NCI-H1092 treated with DMSO at 0.1 percent for 48 hours (cell line): ENCODE data around the gene KRT27.
"Not testable (repeated sequence)": the region's sequence is repeated elsewhere in the genome, so short reads cannot be mapped to it uniquely, and the experiment has no call there.

Source experiments
- DNase-seq: peaks from one replicate; lab custom pipeline; 2025; lab: John Stamatoyannopoulos, UW

KRT27 gene

DNA sequence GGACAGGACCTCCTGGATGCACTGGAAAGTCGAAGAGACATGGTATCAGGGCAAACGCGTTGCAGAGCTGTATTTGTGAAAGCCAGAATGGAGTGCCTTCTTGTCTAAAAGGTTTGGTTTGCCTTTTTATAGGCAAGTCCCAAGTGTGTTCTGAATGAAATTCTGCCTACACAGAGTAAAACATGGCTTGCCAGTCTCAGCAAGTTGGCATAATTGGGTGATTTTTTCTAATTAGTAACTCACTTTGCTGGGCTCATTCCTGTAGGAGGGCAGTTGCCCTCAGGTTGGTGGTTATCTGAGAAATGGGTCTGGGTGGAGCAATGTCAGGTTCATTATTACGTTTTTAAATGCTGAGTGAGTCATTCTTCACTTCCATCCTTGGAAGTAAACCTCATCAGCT, 27.1 kb downstream of the KRT27 start, which contains the start of gene KRT25:
Gene KRT25, minus strand, starts transcription at position 101 of the 400 bp plus-strand sequence. Its CDS starts 60 bp downstream, at position 41.
- DNase-seq = no peak

DNA sequence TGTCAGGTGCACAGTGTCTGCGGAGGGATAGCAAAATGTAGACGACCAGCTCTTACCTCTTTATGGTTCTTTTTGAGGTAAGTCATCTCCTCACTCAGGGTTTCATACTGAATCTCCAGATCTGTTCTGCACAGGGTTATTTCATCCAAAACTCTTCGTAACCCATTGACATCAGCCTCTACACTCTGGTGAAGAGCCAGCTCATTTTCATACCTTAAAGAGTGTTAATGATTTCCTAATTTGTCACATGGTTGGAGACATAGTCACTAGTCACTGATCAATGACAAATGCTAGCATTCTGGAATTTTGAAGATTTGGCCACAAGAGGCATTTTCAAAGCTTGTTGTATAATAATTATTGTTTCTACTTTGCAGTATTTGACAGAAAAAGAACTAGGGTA, 28.5 kb downstream of the KRT27 start:
- DNase-seq = no peak

DNA sequence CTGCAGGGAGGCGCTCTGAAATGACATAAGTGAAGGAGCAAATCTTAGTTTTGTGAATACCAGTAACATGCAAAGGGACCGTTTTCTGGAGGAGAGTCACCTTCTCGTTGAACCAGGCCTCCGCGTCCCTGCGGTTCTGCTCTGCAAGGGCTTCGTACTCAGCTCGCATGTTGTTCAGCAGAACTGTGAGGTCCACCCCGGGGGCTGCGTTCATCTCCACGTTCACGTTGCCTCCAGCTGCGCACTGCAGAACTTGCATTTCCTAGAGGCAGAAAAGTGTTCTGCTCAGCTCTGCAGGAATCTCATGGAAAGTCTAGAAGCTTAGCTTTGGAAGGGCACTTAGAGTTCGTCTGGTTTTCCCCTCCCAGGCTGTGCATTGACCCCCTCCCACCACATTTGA, 31.3 kb downstream of the KRT27 start:
- no peak for DNase-seq

DNA sequence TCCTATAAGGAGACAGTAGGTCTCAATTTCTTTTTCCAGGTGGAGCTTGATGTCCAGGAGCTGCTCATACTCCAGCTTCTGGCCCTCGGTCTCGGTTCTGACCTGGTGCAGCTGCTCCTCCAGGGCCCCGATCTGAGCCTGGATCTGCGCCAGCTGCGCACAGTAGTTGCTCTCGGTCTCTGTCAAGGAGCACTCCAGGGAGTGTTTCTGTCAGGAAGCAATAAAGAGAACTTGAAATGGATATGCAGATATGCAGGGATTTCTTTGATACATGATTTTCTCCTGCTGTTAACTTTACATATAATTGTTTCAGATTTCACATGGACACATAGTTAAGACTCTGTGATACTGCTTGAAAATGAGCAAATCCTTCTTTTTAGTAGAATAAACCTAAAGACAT, 32.0 kb downstream of the KRT27 start:
- DNase-seq = no peak

DNA sequence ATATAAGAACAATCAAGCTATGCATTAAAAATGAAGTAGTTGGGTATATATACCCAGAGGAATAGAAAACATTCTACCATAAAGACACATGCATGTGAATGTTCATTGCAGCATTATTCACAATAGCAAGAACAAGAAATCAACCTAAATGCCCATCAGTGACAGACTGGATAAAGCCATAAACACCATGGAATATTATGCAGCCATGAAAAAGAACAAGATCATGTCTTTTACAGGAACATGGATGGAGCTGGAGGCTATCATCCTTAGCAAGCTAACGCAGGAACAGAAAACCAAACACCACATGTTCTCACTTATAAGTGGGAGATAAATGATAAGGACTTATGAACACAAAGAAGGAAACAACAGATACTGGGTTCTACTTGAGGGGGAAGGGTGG, 33.7 kb downstream of the KRT27 start:
- not testable (repeated sequence) for DNase-seq

DNA sequence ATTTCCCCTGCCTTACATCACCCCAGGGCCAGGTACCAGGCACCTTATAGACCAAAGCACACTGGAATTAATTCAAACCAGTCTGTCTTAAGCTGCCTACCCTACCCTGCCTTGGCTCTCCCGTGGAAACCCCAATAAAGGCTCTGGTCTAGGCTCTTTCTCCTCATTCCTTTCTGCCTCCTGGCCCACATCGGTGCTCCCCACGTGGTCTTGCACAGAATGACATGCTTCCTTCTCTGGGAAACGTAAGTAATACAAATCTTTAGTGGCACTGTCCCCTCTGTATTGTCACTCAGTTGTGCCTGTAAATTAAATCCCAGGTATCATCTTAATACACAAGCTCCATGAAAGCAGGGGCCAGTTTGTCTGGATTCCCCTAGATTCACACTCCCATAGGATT, 43.8 kb downstream of the KRT27 start:
- DNase-seq = no peak

DNA sequence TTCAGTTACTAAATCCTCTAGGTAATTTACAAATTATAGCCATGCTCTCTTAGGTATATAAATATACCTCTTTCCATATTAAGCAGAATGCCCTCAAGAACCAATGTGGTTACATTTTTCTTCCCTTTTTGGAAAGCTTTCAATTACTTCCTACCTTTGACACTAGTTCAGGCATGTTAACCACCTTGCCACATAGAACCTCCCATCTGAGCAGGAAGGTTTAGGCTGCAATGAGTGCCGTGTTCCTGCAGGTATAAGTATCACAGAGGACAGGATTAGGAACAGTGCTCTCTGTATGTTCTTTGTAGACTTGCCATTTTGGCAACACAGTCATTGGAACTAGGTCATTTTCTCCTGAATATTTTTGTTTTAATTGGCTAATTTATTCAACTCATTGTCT, 47.3 kb downstream of the KRT27 start:
- no peak for DNase-seq

DNA sequence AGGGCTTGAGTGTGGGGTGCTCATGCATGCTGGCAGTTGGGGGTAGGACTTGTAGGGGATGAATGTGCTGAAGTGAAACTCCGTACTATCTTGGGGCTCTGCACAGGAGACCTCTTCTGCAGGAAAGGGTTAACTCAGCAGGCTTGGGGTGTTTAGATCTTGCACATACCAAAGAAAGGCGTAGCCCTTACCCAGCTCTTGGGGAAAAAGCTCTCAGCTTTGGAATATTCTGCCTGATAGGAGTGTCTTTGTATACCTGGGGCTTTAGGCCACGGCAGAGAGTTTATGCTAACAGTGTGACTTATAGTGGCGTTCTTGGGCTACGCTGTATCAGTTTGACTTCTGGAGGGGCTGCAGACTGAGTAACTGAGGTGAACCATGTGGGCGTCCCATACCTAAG, 48.3 kb downstream of the KRT27 start:
- DNase-seq = no peak

DNA sequence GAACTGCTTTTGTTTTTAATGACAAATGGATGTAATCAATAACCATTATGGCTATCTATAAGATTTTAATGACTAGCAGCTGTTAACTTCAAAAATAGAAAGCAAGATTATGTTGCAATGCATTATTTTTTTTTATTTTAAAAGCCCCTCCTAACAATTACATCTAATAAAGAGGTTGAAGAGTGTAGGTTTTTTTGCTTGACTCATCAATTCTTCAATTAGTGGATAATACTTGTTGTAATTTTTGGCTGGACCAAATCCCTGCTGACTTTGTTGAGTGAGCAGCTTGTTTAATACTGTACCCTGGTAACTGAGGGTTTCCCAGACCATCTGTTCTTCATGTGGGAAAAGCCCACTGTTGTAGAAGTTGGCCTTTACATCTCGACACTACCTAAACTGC, 51.4 kb downstream of the KRT27 start:
- DNase-seq = no peak

DNA sequence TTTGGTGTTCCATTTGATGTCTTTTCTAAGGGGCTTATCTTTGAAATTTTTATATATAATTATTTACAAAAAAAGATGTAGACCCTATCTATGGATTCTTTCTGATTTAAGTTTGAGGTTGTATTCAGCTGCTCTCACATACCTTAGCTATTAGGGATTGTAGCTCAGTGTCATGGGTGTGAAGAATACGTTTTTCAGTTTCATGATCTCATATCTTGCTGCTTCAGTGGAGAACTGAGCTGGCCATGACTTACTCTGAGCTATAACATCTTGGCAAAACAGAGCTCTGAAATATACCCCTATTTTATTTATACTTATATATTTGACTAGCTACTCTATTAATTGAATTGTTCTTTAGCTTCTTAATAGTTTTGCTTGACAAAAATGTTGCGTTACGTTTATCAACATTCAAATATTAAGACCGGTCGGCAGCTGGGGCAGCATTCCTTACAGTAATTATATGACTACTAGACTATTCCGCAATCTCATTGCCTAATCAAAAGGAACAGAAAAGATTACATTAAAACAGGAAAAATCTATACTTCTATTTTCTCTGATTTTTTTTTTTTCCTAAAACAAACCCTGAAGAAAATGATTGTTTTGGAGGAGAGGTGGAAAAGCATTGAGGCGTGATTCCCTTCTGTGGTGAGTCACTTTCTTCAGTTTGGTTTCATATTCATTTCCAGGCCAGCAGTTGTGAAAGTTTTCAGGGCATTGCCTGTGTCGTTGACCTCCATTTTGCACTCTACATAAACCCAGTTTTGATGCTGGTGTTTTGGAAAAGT, 54.7 kb downstream of the KRT27 start:
- DNase-seq = no peak

DNA sequence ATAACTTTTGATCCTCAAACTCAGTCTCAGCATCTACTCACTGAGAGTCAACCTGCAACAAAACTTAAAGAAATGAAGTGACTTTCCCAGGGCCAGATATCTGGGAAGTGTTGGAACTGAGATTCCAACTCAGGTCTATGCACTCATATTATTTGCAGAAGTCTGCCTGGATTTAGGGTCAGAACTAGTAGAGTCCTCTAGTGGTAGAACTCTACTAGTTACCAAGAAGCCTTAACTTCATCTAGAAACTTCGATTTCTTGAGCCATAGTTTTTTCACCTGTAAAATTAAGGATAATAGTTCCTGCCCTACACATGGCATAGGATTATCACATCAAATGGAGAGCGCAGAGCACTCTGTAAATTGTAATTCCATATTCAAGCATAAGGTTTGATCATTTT, 55.4 kb downstream of the KRT27 start:
- no peak for DNase-seq
